ENCODE results near the gene BRSK2. TPM values are rescaled to one million over a fixed set of nuclear protein-coding genes. Genes with fewer than 3 reads are reported as not detected.

The BRSK2 gene
- total RNA-seq, 1 donor from 2014 or later: 0.52 TPM

DNA sequence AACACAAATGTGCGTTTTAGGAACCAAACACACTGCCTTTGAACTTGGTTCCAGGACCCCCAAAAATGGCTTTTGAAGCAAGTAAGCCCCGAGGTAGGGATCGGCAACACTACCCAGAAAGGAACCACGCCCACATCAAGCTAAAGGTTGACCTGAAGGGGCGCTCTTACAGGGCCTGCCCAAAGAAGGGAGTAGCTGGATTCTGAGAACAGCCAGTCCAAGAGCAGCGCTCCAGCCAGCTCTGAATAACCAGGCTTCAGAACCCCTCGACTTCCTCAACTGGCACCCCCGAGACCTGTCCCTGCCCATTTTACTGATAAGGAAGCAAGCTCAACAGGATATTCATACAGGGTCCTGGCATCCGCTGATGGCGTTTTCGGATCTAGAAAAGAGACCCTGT is 115.7 kb downstream of the BRSK2 start:
- DNase-seq: peak; percentile 9
- Histone ChIP-seq H3K9me3 (replicated peaks) (no peaks in the 10 kb centered on the region), H3K4me3 (no peak overlapping the region), H3K4me1 (peaks cover 94% of the 10 kb centered on the region), H3K27ac (replicated peaks) (no peak overlapping the region), H3K27me3 (ENCODE audit: low read depth) (no peaks in the 10 kb centered on the region), H3K36me3 (no peaks in the 10 kb centered on the region)
- intact Hi-C loops (cut with micrococcal nuclease): no loop called here
- no peak for TF ChIP-seq CTCF (IDR thresholded peaks at IDR 0.05; ENCODE audit: borderline replicate concordance)

DNA sequence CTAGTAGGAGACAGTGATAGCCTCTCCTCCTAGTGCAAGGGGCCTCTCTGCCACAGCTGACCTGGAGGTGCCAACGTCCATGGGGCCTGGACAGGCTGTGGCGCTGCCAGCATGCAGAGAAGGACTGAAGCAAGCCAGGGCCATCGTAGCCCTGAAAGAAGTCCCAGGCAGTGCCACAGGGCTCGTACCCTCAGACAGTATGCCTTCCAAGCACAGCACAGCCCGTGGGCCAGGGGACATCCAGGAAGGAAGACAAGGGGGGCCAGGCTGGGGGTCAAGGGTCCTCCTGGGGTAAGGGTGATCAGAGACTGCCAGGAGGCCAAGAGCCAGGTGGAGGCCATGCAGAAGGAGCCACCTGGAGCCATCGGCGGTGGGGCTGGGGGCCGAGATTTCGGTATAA is 117.2 kb downstream of the BRSK2 start:
- Histone ChIP-seq H3K27me3 (ENCODE audit: low read depth) (no peaks in the 10 kb centered on the region), H3K9me3 (replicated peaks) (no peaks in the 10 kb centered on the region), H3K4me3 (no peak overlapping the region), H3K27ac (replicated peaks) (no peak overlapping the region), H3K36me3 (no peaks in the 10 kb centered on the region), H3K4me1 (peaks cover 83% of the 10 kb centered on the region)
- peak; percentile 10 for DNase-seq
- intact Hi-C loops (cut with micrococcal nuclease): no loop called here
- TF ChIP-seq CTCF (IDR thresholded peaks at IDR 0.05; ENCODE audit: borderline replicate concordance): no peak

GRCh38 chr11:1507381-1508140 is 117.8 kb downstream of the BRSK2 start:
- peak; percentile 58 for DNase-seq
- H3K9me3 ChIP-seq (replicated peaks): no peaks in the 10 kb centered on the region
- H3K4me1 ChIP-seq: peaks cover 77% of the 10 kb centered on the region
- no peak for TF ChIP-seq CTCF (IDR thresholded peaks at IDR 0.05; ENCODE audit: borderline replicate concordance)
- intact Hi-C loops (cut with micrococcal nuclease): no loop called here
- H3K27me3 ChIP-seq (ENCODE audit: low read depth): no peaks in the 10 kb centered on the region
- H3K27ac ChIP-seq (replicated peaks): no peak overlapping the region
- no peaks in the 10 kb centered on the region for H3K36me3 ChIP-seq
- H3K4me3 ChIP-seq: no peak overlapping the region

GRCh38 chr11:1508491-1508891 is 118.8 kb downstream of the BRSK2 start:
- Histone ChIP-seq H3K4me3 (no peak overlapping the region), H3K4me1 (peaks cover 74% of the 10 kb centered on the region), H3K27me3 (ENCODE audit: low read depth) (no peaks in the 10 kb centered on the region), H3K27ac (replicated peaks) (no peak overlapping the region), H3K36me3 (no peaks in the 10 kb centered on the region), H3K9me3 (replicated peaks) (no peaks in the 10 kb centered on the region)
- no peak for TF ChIP-seq CTCF (IDR thresholded peaks at IDR 0.05; ENCODE audit: borderline replicate concordance)
- intact Hi-C loops (cut with micrococcal nuclease): no loop called here
- DNase-seq: peak; percentile 9

GRCh38 chr11:1508986-1509385 is 119.3 kb downstream of the BRSK2 start:
- intact Hi-C loops (cut with micrococcal nuclease): no loop called here
- Histone ChIP-seq H3K4me3 (no peak overlapping the region), H3K27ac (replicated peaks) (no peak overlapping the region), H3K36me3 (no peaks in the 10 kb centered on the region), H3K9me3 (replicated peaks) (no peaks in the 10 kb centered on the region), H3K4me1 (peaks cover 74% of the 10 kb centered on the region), H3K27me3 (ENCODE audit: low read depth) (no peaks in the 10 kb centered on the region)
- no peak for TF ChIP-seq CTCF (IDR thresholded peaks at IDR 0.05; ENCODE audit: borderline replicate concordance)
- DNase-seq: peak; percentile 10
